Brain microvascular endothelial cell (primary cell): ENCODE data around the gene KIF5C.

Source experiments
- DNase-seq: peaks from one replicate; pipeline ENCODE4 v3.0.0-alpha.2; 2020
- H3K27ac ChIP-seq: fragments of 250-450 bp; sonication (Bioruptor Pico); 2 replicates; pipeline ENCODE4 v1.5.1; 2020; ENCODE audit warnings: mild to moderate bottlenecking, moderate library complexity
- H3K27me3 ChIP-seq: fragments of 250-450 bp; sonication (Bioruptor Pico); replicated peaks from 2 replicates; pipeline ENCODE4 v1.5.1; 2020; ENCODE audit warnings: mild to moderate bottlenecking
- H3K36me3 ChIP-seq: fragments of 250-450 bp; sonication (Bioruptor Pico); replicated peaks from 2 replicates; pipeline ENCODE4 v1.5.1; 2020; ENCODE audit warnings: mild to moderate bottlenecking
- H3K4me3 ChIP-seq: 2 replicates; pipeline ENCODE4 v1.5.1; 2011; ENCODE audit warnings: low read depth, mild to moderate bottlenecking, control low read depth, low read length, moderate library complexity
- in situ Hi-C: cut with HindIII; loops from 2 replicates; pipeline ENCODE4 v1.10.0; 2017; ENCODE audit warnings: low sequenced_read_pairs, low pct_ligation_motif_present
- TF ChIP-seq, protein P1 (sequence below): IDR thresholded peaks from 2 replicates; pipeline ENCODE4 v1.5.1; 2011; ENCODE audit warnings: low read depth, mild to moderate bottlenecking, moderate library complexity, low read length, control low read depth, inconsistent platforms; ENCODE audit errors: missing control alignments

KIF5C gene

DNA sequence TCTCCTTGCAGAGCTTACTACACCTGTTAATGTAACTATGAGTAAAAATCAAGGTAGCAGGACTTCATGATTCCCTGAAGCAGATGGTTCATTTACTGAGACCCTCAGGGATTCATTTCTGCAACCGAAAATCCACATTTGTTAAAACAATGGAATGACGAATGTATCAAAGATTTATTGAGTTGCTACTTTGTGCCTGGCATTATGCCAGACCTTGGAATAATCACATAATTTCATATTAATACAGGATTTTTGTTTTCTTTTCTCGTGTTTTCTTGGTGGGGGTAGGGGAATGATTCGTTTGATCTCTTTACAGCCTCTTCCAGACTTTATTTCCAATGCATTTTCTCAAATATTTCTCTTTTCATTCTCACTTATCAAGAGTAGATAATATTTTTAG is 8.9 kb upstream of the KIF5C start:
- in situ Hi-C loops: no loop called here
- Histone ChIP-seq H3K36me3 (no peaks in the 10 kb centered on the region), H3K27ac (no peak overlapping the region), H3K4me3 (no peak overlapping the region), H3K27me3 (no peaks in the 10 kb centered on the region)
- no peak for DNase-seq
- TF ChIP-seq, protein P1, sequence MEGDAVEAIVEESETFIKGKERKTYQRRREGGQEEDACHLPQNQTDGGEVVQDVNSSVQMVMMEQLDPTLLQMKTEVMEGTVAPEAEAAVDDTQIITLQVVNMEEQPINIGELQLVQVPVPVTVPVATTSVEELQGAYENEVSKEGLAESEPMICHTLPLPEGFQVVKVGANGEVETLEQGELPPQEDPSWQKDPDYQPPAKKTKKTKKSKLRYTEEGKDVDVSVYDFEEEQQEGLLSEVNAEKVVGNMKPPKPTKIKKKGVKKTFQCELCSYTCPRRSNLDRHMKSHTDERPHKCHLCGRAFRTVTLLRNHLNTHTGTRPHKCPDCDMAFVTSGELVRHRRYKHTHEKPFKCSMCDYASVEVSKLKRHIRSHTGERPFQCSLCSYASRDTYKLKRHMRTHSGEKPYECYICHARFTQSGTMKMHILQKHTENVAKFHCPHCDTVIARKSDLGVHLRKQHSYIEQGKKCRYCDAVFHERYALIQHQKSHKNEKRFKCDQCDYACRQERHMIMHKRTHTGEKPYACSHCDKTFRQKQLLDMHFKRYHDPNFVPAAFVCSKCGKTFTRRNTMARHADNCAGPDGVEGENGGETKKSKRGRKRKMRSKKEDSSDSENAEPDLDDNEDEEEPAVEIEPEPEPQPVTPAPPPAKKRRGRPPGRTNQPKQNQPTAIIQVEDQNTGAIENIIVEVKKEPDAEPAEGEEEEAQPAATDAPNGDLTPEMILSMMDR: no peak

DNA sequence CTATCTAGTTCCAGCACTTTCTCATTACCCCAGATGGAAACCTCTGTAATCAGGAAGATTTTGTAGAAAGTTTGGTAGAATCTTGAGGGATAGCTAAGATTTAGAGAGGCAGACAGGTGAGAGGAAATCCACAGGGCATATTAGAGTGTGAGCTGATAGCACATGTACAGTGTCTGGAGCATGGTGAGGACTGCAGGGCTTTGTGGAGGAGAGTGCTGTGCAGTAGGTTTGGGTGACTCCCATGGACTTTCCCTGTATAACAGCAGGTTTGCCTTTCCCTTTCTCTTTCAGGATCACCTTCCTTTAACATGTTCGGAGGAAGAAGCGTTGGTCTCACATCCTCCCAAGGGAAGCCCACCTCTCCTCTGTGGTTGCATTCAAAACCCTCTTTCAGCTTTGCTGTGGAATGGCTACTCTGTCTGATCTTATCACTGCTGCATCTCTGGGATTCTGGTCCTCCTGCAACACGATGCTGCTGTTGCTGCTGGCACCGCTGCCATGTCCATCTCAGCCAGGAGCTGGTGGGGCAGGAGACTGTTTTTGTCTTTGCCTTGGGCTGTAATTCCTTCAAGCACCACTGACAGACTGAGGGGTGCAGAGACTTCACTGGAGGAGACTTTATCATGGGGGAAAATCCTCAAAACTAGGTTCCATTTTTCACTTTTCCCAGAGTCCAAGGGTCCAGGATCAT is 7.8 kb upstream of the KIF5C start:
- no peaks in the 10 kb centered on the region for H3K27me3 ChIP-seq
- no peak for DNase-seq
- no peaks in the 10 kb centered on the region for H3K36me3 ChIP-seq
- no peak overlapping the region for H3K4me3 ChIP-seq
- H3K27ac ChIP-seq: no peak overlapping the region
- in situ Hi-C loops: no loop called here
- TF ChIP-seq, protein P1: no peak

DNA sequence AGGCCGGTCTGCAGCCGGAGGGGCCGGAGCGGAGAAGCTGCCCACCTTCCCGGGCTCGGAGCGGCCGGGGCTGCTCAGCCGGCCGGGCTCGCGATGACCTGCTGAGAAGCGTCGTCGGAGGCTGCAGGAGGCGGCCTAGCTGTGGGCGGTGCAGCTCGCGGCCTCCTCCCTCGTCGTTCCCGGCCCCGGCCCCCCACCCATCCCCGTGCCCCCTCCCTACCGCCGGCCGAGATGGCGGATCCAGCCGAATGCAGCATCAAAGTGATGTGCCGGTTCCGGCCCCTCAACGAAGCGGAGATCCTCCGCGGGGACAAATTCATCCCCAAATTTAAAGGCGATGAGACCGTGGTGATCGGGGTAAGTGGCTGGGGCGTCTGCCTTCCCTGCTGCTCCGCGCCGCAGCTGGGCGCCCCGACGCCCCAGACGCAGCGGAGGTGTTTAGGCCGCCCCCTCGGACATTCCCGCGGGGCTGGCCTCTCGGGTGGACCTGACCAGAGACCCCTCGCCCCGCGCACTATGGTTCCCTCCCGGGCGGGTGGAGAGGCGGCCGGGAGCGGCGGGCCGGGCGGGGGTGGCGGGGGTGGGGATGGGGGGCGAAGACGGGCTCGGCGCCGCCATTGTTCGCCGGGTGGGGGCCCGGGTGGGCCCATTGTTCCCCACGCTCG is 492 bp downstream of the KIF5C start:
- TF ChIP-seq, protein P1: no peak
- Histone ChIP-seq H3K27ac (no peak overlapping the region), H3K27me3 (peaks cover 22% of the 10 kb centered on the region), H3K4me3 (peak overlapping the region; percentile 30), H3K36me3 (no peaks in the 10 kb centered on the region)
- in situ Hi-C loops: no loop called here
- DNase-seq: no peak

DNA sequence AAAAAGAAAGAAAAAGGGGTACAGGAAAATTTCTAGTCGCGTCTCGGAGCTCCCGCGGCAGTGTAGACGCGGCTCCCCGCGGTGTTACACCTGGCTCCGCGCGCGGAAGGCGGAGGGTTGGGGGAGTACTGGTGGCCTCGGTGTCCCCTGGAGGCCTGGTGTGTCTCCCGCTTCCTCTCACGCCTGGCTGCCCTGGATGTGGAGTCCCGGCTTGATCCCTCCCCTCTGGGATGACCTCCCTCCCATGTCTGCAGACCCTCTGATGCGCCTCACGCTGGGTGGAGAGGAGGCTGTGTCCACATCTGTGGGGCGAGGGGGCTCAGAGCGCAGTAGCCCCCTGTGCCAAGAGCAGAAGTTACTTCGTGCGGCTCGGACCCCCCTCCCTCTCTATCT is 1.2 kb downstream of the KIF5C start:
- H3K27ac ChIP-seq: no peak overlapping the region
- in situ Hi-C loops: no loop called here
- TF ChIP-seq, protein P1: no peak
- peaks cover 22% of the 10 kb centered on the region for H3K27me3 ChIP-seq
- H3K4me3 ChIP-seq: no peak overlapping the region
- no peaks in the 10 kb centered on the region for H3K36me3 ChIP-seq
- no peak for DNase-seq

DNA sequence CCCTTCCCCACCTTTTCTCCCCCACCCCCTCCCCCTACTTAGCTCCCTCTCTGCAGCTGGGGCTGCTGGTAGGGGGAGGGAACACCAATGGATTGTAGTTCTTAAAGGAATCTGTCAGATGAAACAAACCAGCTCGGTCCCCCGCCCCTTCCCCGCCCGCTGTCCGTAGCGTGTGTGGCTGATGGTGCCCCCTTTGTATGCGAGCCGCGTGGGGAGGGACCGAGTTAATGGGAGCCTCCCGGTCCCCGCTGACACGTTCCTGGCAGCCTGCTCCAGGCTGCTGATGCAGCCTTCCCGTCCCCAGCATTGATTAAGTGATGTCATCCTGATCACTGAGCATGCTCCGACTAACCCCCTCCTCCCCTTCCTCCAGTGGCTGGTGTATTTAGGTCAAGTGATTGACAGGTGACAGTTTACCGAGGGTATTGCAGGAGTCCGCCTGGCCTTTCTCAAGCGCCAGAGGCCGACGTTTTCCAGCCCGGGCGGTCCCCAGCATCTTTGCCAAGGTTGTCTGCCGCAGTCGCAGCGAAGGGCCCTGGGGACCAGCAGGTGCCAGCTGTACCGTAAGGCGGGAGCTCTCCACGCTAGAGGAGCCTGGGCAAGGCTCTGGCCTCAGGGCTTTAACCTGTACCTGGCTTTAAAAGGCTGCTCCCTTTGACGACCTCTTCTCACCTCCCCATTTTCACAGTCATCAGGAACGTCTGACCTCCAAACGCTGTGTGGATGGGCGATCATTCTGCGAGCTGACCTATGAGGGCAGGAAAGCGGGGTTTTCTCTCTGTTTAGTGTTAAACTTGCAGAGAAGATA is 1.8 kb downstream of the KIF5C start:
- in situ Hi-C loops: no loop called here
- no peak for DNase-seq

More for the DNA sequence above, 1.8 kb downstream of the KIF5C start:
- Histone ChIP-seq H3K4me3 (no peak overlapping the region), H3K27me3 (peaks cover 22% of the 10 kb centered on the region), H3K36me3 (no peaks in the 10 kb centered on the region), H3K27ac (no peak overlapping the region)
- TF ChIP-seq, protein P1: no peak
